T-cell (primary cell): Measurements from ENCODE around the gene CYP4A22. TPM values are rescaled to one million over a fixed set of nuclear protein-coding genes. Genes with fewer than 3 reads are reported as not detected.
"Not testable (repeated sequence)": the region's sequence is repeated elsewhere in the genome, so short reads cannot be mapped to it uniquely, and the experiment has no call there.

Source experiments
- ATAC-seq, 4 experiments: fragments of 200-7000 bp in 3 of 4; fragments of 150-1000 bp in 1 of 4; cut with Tn5 transposase; replicated peaks in 1 of 4; 1 replicate in 3 of 4; 2 replicates in 1 of 4; pipeline ENCODE4 v1.10.0; 2021; ENCODE audit warnings: moderate library complexity in 3 of 4, mild to moderate bottlenecking in 2 of 4, moderate number of reproducible peaks in 1 of 4
- CTCF ChIA-PET, 2 donors: fragments of 300-600 bp; sonication (Branson Sonifier 250); formaldehyde crosslinking; loops; one replicate each; lab custom pipeline; 2022; ENCODE audit warnings: antibody characterized with exemption in 2 of 2; lab: Charles Lee
- POLR2A ChIA-PET, 2 donors: fragments of 300-600 bp; sonication (Branson Sonifier 250); formaldehyde crosslinking; loops; one replicate each; lab custom pipeline; 2022; ENCODE audit warnings: antibody characterized with exemption in 2 of 2; lab: Charles Lee
- DNase-seq, 35 experiments: peaks; one replicate each; pipeline versions ENCODE4 v3.0.0 to v3.0.0-alpha.2; 2013 to 2023
- H3K27ac ChIP-seq: one replicate; pipeline ENCODE4 v1.5.1; 2013; ENCODE audit warnings: low read length
- H3K27me3 ChIP-seq, 2 experiments: replicated peaks in 1 of 2; 1 replicate in 1 of 2; 2 replicates in 1 of 2; pipeline versions ENCODE4 v1.6.1 to v1.7.0; 2013; ENCODE audit warnings: low read length in 1 of 2, mixed read lengths in 1 of 2; ENCODE audit not compliant: control insufficient read depth in 2 of 2, insufficient read depth in 2 of 2; ENCODE audit errors: extremely low read depth in 1 of 2
- H3K36me3 ChIP-seq, 2 donors: 1 replicate in 1 of 2; 2 replicates in 1 of 2; pipeline versions ENCODE4 v1.6.1 to v1.7.0; 2013; ENCODE audit warnings: low read length in 1 of 2; ENCODE audit not compliant: control insufficient read depth in 2 of 2, insufficient read depth in 1 of 2; ENCODE audit errors: extremely low read depth in 1 of 2
- H3K4me1 ChIP-seq, 2 experiments: 1 replicate in 1 of 2; 2 replicates in 1 of 2; pipeline versions ENCODE4 v1.6.1 to v1.7.0; 2013; ENCODE audit warnings: low read length in 2 of 2, mixed read lengths in 1 of 2; ENCODE audit not compliant: insufficient read depth in 2 of 2, control insufficient read depth in 1 of 2; ENCODE audit errors: extremely low read depth in 1 of 2
- H3K4me3 ChIP-seq, 2 donors: 1 replicate in 1 of 2; 2 replicates in 1 of 2; pipeline versions ENCODE4 v1.5.1 to v1.7.0; 2013; ENCODE audit warnings: mild to moderate bottlenecking in 2 of 2, low read length in 1 of 2, moderate library complexity in 1 of 2; ENCODE audit not compliant: control insufficient read depth in 1 of 2; ENCODE audit errors: extremely low read depth in 1 of 2
- H3K9me3 ChIP-seq: 2 replicates; pipeline ENCODE4 v1.7.0; 2013
- H3K27ac Mint-ChIP-seq, 2 donors: one replicate each; pipeline ENCODE4 v1.8.0; 2020 to 2021; ENCODE audit warnings: mild to moderate bottlenecking in 2 of 2, mixed read lengths in 2 of 2
- H3K27me3 Mint-ChIP-seq, 2 donors: one replicate each; pipeline ENCODE4 v1.8.0; 2021 to 2022; ENCODE audit warnings: mixed read lengths in 2 of 2
- H3K36me3 Mint-ChIP-seq: one replicate; pipeline ENCODE4 v1.8.0; 2021; ENCODE audit warnings: mixed read lengths
- H3K4me1 Mint-ChIP-seq, 3 donors: one replicate each; pipeline ENCODE4 v1.8.0; 2020 to 2022; ENCODE audit warnings: mixed read lengths in 3 of 3, mild to moderate bottlenecking in 1 of 3
- H3K4me3 Mint-ChIP-seq, 3 donors: one replicate each; pipeline ENCODE4 v1.8.0; 2020 to 2022; ENCODE audit warnings: mild to moderate bottlenecking in 3 of 3, mixed read lengths in 3 of 3, moderate library complexity in 3 of 3
- H3K9me3 Mint-ChIP-seq, 3 donors: one replicate each; pipeline ENCODE4 v1.8.0; 2020 to 2022; ENCODE audit warnings: mixed read lengths in 3 of 3
- WGBS: methylation state at CpG from one replicate; pipeline ENCODE4 v1.1.5; 2013; ENCODE audit warnings: missing lambda C conversion rate; ENCODE audit not compliant: insufficient coverage; 5-methylcytosine and 5-hydroxymethylcytosine counted together
- total RNA-seq, 35 experiments: library from RNA in 6 of 35; stranded (reverse) in 6 of 35; fragments of 120-200 nt in 1 of 35; gene quantifications; one replicate each; pipeline versions ENCODE4 v1.2.1 to v1.2.4 and lab custom pipeline; 2013 to 2026

CYP4A22 gene
- total RNA-seq, result not detected
- total RNA-seq (2013), result not detected
- total RNA-seq (lab: John Stamatoyannopoulos, UW), result 0 reads per million in 29 experiments

GRCh38 chr1:47137198-47137597 is at the start of gene CYP4A22:
Gene CYP4A22, plus strand, starts transcription at chr1:47137441. Its CDS starts 45 bp downstream, at chr1:47137486.
- ATAC-seq (no peak), DNase-seq (no peak)
- no CpG with 5 or more reads among the region's 4 CpGs for WGBS
- Histone ChIP-seq H3K36me3 (no peaks in the 10 kb centered on the region), H3K27ac (no peak within 1 kb of the TSS), H3K27me3 (peaks cover 0 to 7% of the 10 kb centered on the region in 2 experiments), H3K4me1 (no peaks in the 10 kb centered on the region), H3K4me3 (no peak within 1 kb of the TSS), H3K9me3 (no peaks in the 10 kb centered on the region)
- Mint-ChIP-seq H3K9me3 (no peaks in the 10 kb centered on the region), H3K27me3 (peaks cover 4 to 9% of the 10 kb centered on the region in 2 donors), H3K27ac (no peak within 1 kb of the TSS), H3K4me1 (no peaks in the 10 kb centered on the region), H3K4me3 (no peak within 1 kb of the TSS), H3K36me3 (no peaks in the 10 kb centered on the region)
- ChIA-PET POLR2A (no interaction called here), CTCF (no interaction called here)

- no CpG with 5 or more reads among the region's 3 CpGs for WGBS
- H3K27me3 ChIP-seq, H3K9me3 Mint-ChIP-seq, H3K36me3 Mint-ChIP-seq, H3K27ac ChIP-seq, POLR2A ChIA-PET, H3K9me3 ChIP-seq, H3K36me3 ChIP-seq, CTCF ChIA-PET, ATAC-seq, H3K4me3 Mint-ChIP-seq, H3K27me3 Mint-ChIP-seq, H3K27ac Mint-ChIP-seq, H3K4me3 ChIP-seq, H3K4me1 Mint-ChIP-seq, H3K4me1 ChIP-seq: not testable (repeated sequence)
- DNase-seq, result peak in 10 of 35 experiments; percentile 1 to 49 (median 10)
Measured at GRCh38 chr1:47089356-47089755, 47.9 kb upstream of the CYP4A22 start.

- H3K27ac ChIP-seq, H3K27me3 ChIP-seq, H3K27me3 Mint-ChIP-seq, H3K36me3 ChIP-seq, ATAC-seq, POLR2A ChIA-PET, H3K9me3 Mint-ChIP-seq, H3K4me3 ChIP-seq, H3K4me1 Mint-ChIP-seq, DNase-seq, H3K9me3 ChIP-seq, CTCF ChIA-PET, H3K4me1 ChIP-seq, H3K36me3 Mint-ChIP-seq, H3K4me3 Mint-ChIP-seq, H3K27ac Mint-ChIP-seq: not testable (repeated sequence)
- no CpG with 5 or more reads among the region's 3 CpGs for WGBS
Measured at GRCh38 chr1:47091476-47091875, 45.8 kb upstream of the CYP4A22 start.

- no peak overlapping the region for H3K4me3 Mint-ChIP-seq
- ChIA-PET POLR2A (no interaction called here), CTCF (no interaction called here)
- peaks cover 4 to 20% (median 13%) of the 10 kb centered on the region in 3 donors for H3K9me3 Mint-ChIP-seq
- Histone ChIP-seq H3K9me3 (peaks cover 6% of the 10 kb centered on the region), H3K4me1 (no peaks in the 10 kb centered on the region), H3K27ac (no peak overlapping the region), H3K4me3 (no peak overlapping the region), H3K27me3 (peaks cover 0 to 12% of the 10 kb centered on the region in 2 experiments), H3K36me3 (no peaks in the 10 kb centered on the region)
- H3K27me3 Mint-ChIP-seq, result peaks cover 15 to 20% of the 10 kb centered on the region in 2 donors
- no peaks in the 10 kb centered on the region for H3K4me1 Mint-ChIP-seq
- 92% methylated on average over 3 of the region's 3 CpGs for WGBS
- DNase-seq (no peak), ATAC-seq (no peak)
- no peaks in the 10 kb centered on the region for H3K36me3 Mint-ChIP-seq
- H3K27ac Mint-ChIP-seq, result no peak overlapping the region
Measured at GRCh38 chr1:47104816-47105215, 32.4 kb upstream of the CYP4A22 start.

GRCh38 chr1:47106792-47107191 is 30.4 kb upstream of the CYP4A22 start:
- no peaks in the 10 kb centered on the region for H3K36me3 Mint-ChIP-seq
- peaks cover 9 to 20% of the 10 kb centered on the region in 2 donors for H3K27me3 Mint-ChIP-seq
- Histone ChIP-seq H3K9me3 (peaks cover 6% of the 10 kb centered on the region), H3K36me3 (no peaks in the 10 kb centered on the region), H3K27ac (no peak overlapping the region), H3K27me3 (peaks cover 0 to 16% of the 10 kb centered on the region in 2 experiments), H3K4me3 (no peak overlapping the region), H3K4me1 (no peaks in the 10 kb centered on the region)
- POLR2A ChIA-PET, result no interaction called here
- H3K27ac Mint-ChIP-seq, result no peak overlapping the region
- no peak overlapping the region for H3K4me3 Mint-ChIP-seq
- no CpG with 5 or more reads among the region's 3 CpGs for WGBS
- H3K4me1 Mint-ChIP-seq, result no peaks in the 10 kb centered on the region
- no peak for ATAC-seq
- DNase-seq, result no peak
- H3K9me3 Mint-ChIP-seq, result peaks cover 0 to 19% (median 13%) of the 10 kb centered on the region in 3 donors
- CTCF ChIA-PET, result no interaction called here

GRCh38 chr1:47107851-47108574 is 29.2 kb upstream of the CYP4A22 start:
- H3K4me3 ChIP-seq, H3K27ac Mint-ChIP-seq, CTCF ChIA-PET, POLR2A ChIA-PET, H3K27ac ChIP-seq, H3K4me1 ChIP-seq, H3K9me3 ChIP-seq, H3K9me3 Mint-ChIP-seq, H3K4me3 Mint-ChIP-seq, H3K36me3 Mint-ChIP-seq, H3K4me1 Mint-ChIP-seq, H3K36me3 ChIP-seq: not testable (repeated sequence)
- DNase-seq (peak in 1 of 35 experiments; percentile 1), ATAC-seq (peak in 1 of 4 experiments; percentile 28)
- peaks cover 0 to 16% of the 10 kb centered on the region in 2 experiments for H3K27me3 ChIP-seq
- H3K27me3 Mint-ChIP-seq, result peaks cover 13 to 21% of the 10 kb centered on the region in 2 donors
- no CpG with 5 or more reads among the region's 10 CpGs for WGBS
